HPDE6-E6E7 (cell line): ENCODE data around the gene OR10G4.
"Not testable (repeated sequence)": the region's sequence is repeated elsewhere in the genome, so short reads cannot be mapped to it uniquely, and the experiment has no call there.

ENCODE experiments used
- DNase-seq: peaks from one replicate; pipeline ENCODE4 v3.0.0; 2011; ENCODE audit warnings: missing footprints; ENCODE audit errors: extremely low spot score

Gene OR10G4, protein sequence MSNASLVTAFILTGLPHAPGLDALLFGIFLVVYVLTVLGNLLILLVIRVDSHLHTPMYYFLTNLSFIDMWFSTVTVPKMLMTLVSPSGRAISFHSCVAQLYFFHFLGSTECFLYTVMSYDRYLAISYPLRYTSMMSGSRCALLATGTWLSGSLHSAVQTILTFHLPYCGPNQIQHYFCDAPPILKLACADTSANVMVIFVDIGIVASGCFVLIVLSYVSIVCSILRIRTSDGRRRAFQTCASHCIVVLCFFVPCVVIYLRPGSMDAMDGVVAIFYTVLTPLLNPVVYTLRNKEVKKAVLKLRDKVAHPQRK

DNA sequence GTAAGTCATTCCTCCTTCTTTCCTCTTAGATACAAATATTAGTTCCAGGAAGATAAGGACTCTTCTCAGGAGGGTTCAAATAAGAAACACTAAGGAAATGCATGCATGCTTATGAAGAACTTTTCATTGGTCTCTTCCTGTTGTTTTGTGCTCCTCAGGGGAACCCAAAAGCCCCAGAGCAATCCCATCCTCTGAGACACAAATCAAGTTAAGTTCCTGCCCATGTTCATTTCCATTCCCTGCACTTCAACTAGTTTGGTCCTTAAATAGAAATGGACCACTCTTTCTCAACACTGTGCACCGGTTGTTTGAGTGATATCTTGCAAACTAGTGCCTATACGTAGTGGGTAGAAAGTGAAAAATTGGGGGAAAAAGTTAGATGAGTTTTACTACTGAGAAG lies at the start of gene OR10G4:
OR10G4 (plus strand) TSS at position 301 of the 400 bp plus-strand sequence. CDS start 2,578 bp downstream, outside the sequence.
- DNase-seq, result no peak

DNA sequence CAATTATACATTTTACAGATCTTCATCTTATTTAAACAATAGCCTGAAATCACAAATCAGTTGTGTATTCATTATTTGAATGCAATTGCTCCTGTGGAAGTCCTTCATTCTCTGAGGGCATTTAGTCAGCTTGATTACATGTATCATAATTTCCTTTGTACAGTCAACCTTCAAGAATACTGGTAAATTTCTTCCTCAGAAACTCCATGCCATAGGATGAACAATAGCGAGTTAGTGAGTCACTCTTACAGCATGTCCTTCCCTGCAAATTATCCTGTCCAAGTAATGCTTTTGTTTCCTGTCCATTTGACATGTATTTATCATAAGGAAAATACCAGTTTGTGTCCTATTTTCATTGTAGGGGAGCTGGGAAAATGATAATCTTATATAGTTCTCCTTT lies 39.0 kb upstream of the OR10G4 start:
- peak; percentile 66 for DNase-seq

DNA sequence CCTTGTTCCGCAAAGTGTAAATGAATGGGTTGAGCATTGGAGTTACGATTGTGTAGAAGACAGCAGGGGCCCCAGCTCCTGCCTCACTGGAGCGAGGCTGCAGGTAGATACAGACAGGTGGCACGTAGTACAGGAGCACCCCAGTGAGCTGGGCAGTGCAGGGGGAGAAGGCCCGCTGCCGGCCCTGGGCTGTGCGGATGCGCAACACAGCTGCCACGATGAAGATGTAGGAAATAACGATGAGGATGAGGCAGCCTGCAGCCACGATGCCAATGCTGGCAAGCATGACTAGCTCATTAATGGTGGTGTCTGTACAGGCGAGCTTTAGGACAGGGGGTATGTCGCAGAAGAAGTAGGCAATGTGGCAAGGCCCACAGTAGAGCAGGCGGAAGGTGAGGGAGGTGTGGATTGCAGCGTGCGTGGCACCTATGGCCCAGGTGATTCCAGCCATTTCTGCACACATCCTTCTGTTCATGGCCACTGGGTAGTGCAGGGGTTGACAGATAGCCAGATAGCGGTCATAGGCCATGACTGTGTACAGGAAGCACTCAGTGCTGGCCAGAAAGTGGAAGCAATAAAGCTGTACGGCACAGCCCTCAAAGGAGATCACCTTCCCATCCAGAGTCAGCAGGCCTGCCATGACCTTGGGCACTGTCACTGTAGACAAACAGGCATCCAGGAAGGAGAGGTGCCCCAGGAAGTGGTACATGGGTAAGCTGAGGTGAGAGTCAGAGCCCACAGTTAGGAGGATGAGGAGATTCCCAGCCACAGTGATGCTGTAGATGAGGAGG lies 35.8 kb upstream of the OR10G4 start:
- no peak for DNase-seq

DNA sequence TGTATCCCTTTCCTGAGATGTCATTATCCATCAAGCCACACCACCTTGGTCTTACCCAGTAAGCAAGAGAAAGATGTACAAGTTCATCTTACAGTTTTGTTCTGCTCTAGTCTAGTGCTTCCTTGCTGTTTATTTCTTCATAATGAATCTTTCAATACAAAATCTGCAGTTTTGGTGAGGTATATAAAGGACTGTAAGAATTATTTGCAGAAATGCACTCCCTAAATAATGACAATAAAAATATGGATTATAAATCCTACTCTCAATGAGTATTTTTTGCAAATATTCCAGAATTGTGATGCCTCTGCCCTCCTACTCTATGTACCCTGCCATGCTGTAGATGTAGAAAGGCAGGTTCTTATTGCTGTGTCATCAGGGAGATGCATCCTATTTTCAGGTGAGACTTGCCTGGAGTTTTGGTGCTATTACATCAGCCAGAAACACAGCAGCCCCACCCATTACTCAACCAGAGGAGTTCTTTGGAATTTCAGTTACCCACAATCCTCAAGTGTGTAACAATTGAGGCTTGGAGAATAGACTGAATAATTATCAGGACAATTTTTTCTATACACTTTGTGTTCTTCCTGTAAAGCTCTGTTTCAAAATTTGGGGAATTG lies 35.0 kb upstream of the OR10G4 start, which contains the start of gene OR10S1:
OR10S1 (minus strand) TSS at position 51 of the 617 bp plus-strand sequence. CDS start 117 bp downstream, outside the sequence.
- peak; percentile 35 for DNase-seq

DNA sequence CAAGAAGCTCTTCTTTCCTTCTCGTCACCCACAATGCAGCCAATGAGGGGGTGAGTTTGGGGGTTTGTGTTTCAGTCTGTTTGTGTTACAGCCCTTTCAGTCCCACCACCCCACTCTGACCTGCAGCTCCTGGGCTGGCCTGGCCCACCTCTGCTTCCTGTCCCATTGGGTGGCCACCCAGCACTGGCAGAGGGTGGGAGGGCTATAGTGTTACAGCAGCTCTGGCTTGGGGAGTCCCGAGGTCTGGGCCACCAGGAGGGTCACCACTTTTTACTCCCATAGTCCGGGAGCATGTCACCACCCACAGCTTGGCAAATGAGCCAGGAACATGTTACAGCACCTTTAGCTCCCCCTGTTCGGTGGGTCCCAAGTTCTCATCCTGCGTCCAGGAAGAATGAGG lies 33.5 kb upstream of the OR10G4 start:
- no peak for DNase-seq

DNA sequence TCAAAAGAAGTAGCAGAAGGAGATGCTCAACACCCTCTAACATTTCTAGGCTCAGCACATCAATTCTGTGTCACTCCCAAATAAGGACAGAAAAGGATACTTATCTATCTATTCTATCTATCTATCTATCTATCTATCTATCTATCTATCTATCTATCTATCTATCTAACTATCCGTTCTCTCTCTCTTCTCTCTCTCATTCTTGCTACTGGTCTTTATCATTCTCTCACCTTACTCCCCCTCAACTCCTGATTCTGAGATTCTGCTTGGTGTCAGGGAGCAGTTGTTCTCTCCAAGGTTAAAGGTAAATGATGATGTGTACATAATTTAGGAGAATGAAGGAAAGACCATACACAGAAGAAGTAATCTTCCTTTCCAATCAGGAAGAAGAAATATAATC lies 17.7 kb upstream of the OR10G4 start, which contains the start of gene OR10G6:
OR10G6 (minus strand) TSS at position 43 of the 400 bp plus-strand sequence; CDS start at position 43, 0 bp downstream.
- DNase-seq, result no peak

DNA sequence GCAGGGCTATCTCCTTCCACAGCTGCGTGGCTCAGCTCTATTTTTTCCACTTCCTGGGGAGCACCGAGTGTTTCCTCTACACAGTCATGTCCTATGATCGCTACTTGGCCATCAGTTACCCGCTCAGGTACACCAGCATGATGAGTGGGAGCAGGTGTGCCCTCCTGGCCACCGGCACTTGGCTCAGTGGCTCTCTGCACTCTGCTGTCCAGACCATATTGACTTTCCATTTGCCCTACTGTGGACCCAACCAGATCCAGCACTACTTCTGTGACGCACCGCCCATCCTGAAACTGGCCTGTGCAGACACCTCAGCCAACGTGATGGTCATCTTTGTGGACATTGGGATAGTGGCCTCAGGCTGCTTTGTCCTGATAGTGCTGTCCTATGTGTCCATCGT lies 3.0 kb downstream of the OR10G4 start:
- not testable (repeated sequence) for DNase-seq

DNA sequence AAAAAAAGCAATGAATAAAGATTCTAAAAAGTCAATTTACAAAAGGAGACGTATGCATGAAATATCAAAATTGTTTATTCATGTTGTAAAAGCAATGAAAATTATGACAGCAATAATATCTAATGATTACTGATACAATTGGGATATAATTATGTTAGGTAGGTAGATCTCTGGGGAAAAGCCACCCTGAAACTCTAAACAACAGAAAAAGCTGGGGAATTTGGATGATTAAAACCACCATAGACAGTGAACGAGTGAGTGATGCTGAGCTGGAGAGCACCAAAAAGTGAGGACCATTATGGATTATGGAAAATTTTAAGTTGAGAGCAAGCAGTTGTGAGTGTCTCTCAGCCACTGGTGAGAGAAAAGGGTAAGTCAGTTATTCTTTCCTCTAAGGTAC lies 13.7 kb downstream of the OR10G4 start, which contains the start of gene OR10G8:
OR10G8 (plus strand) TSS at position 301 of the 400 bp plus-strand sequence. CDS start 2,825 bp downstream, outside the sequence.
- no peak for DNase-seq

DNA sequence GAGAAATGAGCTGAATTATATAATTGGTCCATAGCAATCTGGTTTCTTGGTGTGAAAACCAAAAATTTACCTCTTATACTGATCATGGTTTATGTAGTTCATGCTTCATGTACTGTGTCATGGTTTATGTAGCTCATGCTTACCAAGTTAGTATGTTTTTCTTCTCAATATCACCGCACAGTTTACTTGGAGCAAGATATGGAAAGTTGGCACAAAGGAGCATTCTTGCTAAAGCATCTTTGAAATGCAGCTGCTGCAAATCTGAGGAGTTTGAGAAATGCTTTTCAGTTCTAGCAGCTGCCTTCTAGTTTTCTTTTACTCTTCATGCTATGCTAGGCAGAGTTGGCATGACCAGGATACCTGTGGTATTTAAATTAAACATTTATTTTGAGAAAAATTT lies 23.9 kb downstream of the OR10G4 start:
- DNase-seq, result no peak

DNA sequence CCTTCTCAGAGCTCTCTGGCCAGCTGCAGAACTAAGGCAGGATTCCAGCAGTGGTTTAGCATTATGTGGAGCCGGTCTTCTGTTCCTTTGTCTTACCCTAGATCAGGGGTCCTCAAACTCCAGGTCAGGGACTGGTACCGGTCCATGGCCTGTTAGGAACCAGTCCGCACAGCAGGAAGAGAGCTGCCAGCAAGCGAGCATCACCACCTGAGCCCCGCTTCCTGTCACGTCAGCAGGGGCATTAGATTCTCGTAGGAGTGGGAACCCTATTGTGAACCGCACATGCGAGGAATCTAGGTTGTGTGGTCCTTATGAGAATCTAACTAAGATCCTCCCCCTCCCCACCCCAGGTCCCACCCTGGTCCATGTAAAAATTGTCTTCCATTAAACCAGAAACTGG lies 26.8 kb downstream of the OR10G4 start:
- DNase-seq, result no peak

DNA sequence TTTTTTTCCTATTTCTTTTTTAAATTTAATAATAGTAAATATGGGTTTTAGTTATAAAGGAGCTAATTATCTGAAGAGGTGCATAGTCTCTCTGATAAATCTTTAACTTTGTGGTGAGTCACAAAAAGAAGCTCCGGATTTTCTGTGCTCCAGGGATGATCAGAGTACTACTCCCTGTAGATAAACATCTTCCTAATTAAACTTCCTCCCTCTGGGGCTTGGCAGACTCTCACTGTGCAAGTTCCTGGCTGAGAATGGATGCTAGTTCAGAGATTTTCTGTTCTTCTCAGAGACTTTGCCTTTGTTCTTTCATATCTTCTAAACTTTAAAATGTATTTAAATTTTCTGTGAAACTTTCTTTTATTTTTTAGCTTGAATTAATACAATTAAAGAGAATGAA lies 28.5 kb downstream of the OR10G4 start, which contains the start of gene OR10G7:
OR10G7 (minus strand) TSS at position 72 of the 400 bp plus-strand sequence. CDS start 2,324 bp downstream, outside the sequence.
- no peak for DNase-seq

DNA sequence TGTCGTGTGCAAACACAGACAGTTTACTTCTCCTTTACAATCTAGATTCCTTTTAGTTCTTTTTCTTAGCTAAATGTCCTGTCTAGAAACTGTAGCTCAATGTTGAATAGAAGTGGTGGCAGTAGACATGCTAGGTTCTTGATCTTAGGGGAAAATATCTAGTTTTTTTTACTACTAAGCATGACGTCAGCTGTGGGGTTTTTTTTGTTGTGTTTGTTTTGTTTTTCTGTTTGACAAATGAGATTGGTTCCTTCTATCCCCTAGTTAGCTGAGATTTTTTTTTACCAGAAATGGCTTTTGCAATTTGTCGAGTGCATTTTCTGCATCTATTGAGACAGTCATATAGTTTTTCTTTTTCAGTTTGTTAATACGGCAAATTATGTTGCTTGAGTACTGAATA lies 30.6 kb downstream of the OR10G4 start:
- DNase-seq, result no peak

DNA sequence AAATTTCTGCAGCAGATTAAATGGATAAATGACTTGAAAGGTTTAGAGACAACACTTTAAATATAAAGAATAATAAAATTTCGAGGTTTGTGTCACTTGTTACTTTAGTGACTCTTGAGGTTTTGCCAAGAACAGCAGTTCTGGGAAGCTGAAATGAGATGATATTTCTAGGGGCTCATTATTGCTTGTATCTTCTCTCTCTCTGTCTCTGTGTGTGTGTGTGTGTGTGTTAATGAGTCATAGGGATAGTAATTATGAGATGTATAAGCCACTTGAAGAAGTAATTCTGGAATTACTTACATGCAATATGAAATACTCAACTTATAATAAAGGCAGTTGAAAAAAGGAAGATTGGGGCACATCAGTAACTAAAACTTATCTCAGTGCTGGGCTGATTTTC lies 38.0 kb downstream of the OR10G4 start:
- DNase-seq, result no peak

DNA sequence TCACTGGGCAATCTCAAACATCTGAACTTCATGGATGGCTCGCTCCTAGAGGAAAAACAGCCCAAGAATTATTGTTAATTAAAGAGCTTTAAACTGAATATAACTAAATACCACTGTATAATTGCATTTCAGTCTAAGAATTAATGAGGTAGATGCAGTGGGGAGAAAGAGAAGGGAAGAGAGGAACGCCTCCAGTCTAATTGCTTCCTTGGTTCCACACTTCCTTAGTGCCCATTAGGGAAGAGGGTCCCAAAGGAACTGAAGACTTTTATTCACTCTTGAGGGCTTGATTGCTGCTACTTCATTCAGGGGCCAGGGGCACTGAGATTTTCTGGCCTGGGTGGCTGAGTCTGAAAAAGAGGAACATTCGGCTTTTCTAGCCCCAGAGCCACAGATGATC lies 40.2 kb downstream of the OR10G4 start:
- no peak for DNase-seq
